NK-92 treated with Interleukin-12 subunit alpha and Interleukin-12 subunit beta, amount 100 ng/mL, for 24 hours (cell line): ENCODE measurements around the gene DOK5.

Experiments
- DNase-seq: peaks from one replicate; lab custom pipeline; 2025; lab: John Stamatoyannopoulos, UW

Gene DOK5

GRCh38 chr20:54514028-54514607 lies 38.7 kb downstream of the DOK5 start:
- no peak for DNase-seq

- DNase-seq: no peak
Observed at GRCh38 chr20:54515793-54516628, 40.6 kb downstream of the DOK5 start.

GRCh38 chr20:54517241-54517975 lies 42.0 kb downstream of the DOK5 start:
- no peak for DNase-seq

- DNase-seq: no peak
Observed at GRCh38 chr20:54524849-54525248, 49.5 kb downstream of the DOK5 start.

- no peak for DNase-seq
Observed at GRCh38 chr20:54525916-54526590, 50.7 kb downstream of the DOK5 start.

GRCh38 chr20:54526801-54527200 lies 51.4 kb downstream of the DOK5 start:
- DNase-seq: no peak

- no peak for DNase-seq
Observed at GRCh38 chr20:54532573-54532972, 57.2 kb downstream of the DOK5 start.

- DNase-seq: no peak
Observed at GRCh38 chr20:54534101-54534500, 58.7 kb downstream of the DOK5 start.

GRCh38 chr20:54535033-54535432 lies 59.6 kb downstream of the DOK5 start:
- DNase-seq: no peak

- DNase-seq: no peak
Observed at GRCh38 chr20:54535746-54536145, 60.4 kb downstream of the DOK5 start.

GRCh38 chr20:54539521-54540046 lies 64.2 kb downstream of the DOK5 start:
- DNase-seq: no peak

- no peak for DNase-seq
Observed at GRCh38 chr20:54543369-54543768, 68.0 kb downstream of the DOK5 start.

GRCh38 chr20:54545676-54546358 lies 70.4 kb downstream of the DOK5 start:
- DNase-seq: no peak

GRCh38 chr20:54548849-54549248 lies 73.5 kb downstream of the DOK5 start:
- DNase-seq: no peak

- no peak for DNase-seq
Observed at GRCh38 chr20:54549658-54550326, 74.4 kb downstream of the DOK5 start.

- DNase-seq: no peak
Observed at GRCh38 chr20:54550776-54551396, 75.5 kb downstream of the DOK5 start.

GRCh38 chr20:54554006-54554405 lies 78.6 kb downstream of the DOK5 start:
- no peak for DNase-seq

GRCh38 chr20:54555150-54555549 lies 79.8 kb downstream of the DOK5 start:
- DNase-seq: no peak

- DNase-seq: no peak
Observed at GRCh38 chr20:54556406-54556805, 81.0 kb downstream of the DOK5 start.

- DNase-seq: no peak
Observed at GRCh38 chr20:54557806-54558590, 82.6 kb downstream of the DOK5 start.
